Suprapubic skin (tissue), 4 donors: Measurements from ENCODE around the gene NLGN2. TPM values are rescaled to one million over a fixed set of nuclear protein-coding genes. Genes with fewer than 3 reads are reported as not detected.

Experiments
- DNase-seq, 2 donors: peaks; one replicate each; pipeline ENCODE4 v3.0.0-alpha.2; 2019; ENCODE audit warnings: low spot score in 2 of 2
- H3K27ac ChIP-seq: fragments of 200-600 bp; sonication (generic); one replicate; pipeline ENCODE4 v1.5.1; 2019
- H3K27me3 ChIP-seq: fragments of 200-600 bp; sonication (generic); one replicate; pipeline ENCODE4 v1.5.1; 2019
- H3K36me3 ChIP-seq: fragments of 200-600 bp; sonication (generic); one replicate; pipeline ENCODE4 v1.5.1; 2019
- H3K4me1 ChIP-seq: fragments of 200-600 bp; sonication (generic); one replicate; pipeline ENCODE4 v1.5.1; 2019
- H3K4me3 ChIP-seq: fragments of 200-600 bp; sonication (generic); one replicate; pipeline ENCODE4 v1.5.1; 2019; ENCODE audit warnings: mild to moderate bottlenecking
- H3K9me3 ChIP-seq: fragments of 200-600 bp; sonication (generic); one replicate; pipeline ENCODE4 v1.5.1; 2019
- EP300 ChIP-seq: sonication (generic); formaldehyde crosslinking; IDR thresholded peaks from one replicate; pipeline ENCODE4 v1.6.1; 2017; ENCODE audit warnings: antibody characterized with exemption
- POLR2A ChIP-seq, 2 donors: fragments of 450-650 bp; IDR thresholded peaks; one replicate each; pipeline ENCODE4 v1.6.1; 2017; ENCODE audit warnings: antibody characterized with exemption in 2 of 2, mild to moderate bottlenecking in 2 of 2, moderate library complexity in 2 of 2
- POLR2AphosphoS5 ChIP-seq, 3 donors: sonication (generic); formaldehyde crosslinking; IDR thresholded peaks; one replicate each; pipeline ENCODE4 v1.6.1; 2017; ENCODE audit warnings: antibody characterized with exemption in 3 of 3
- WGBS: methylation state at CpG from one replicate; pipeline ENCODE4 v1.1.5; 2018; 5-methylcytosine and 5-hydroxymethylcytosine counted together
- total RNA-seq, 4 donors: library from RNA; depleted of rRNA; stranded (reverse); fragments of >200 nt; gene quantifications; one replicate each; pipeline ENCODE4 v1.1.0, GENCODE V29; 2016
- TF ChIP-seq, protein P1 (sequence below), 2 donors: fragments of 200-600 bp in 1 of 2; fragments of 450-650 bp in 1 of 2; sonication (generic) in 1 of 2; IDR thresholded peaks; one replicate each; pipeline ENCODE4 v1.5.1; 2016 to 2019; ENCODE audit warnings: antibody characterized with exemption in 2 of 2, mild to moderate bottlenecking in 1 of 2, moderate library complexity in 1 of 2

NLGN2 gene
- total RNA-seq, 4 donors from 2014 or later, result 5.9 to 17.9 (median 8.1) TPM

DNA sequence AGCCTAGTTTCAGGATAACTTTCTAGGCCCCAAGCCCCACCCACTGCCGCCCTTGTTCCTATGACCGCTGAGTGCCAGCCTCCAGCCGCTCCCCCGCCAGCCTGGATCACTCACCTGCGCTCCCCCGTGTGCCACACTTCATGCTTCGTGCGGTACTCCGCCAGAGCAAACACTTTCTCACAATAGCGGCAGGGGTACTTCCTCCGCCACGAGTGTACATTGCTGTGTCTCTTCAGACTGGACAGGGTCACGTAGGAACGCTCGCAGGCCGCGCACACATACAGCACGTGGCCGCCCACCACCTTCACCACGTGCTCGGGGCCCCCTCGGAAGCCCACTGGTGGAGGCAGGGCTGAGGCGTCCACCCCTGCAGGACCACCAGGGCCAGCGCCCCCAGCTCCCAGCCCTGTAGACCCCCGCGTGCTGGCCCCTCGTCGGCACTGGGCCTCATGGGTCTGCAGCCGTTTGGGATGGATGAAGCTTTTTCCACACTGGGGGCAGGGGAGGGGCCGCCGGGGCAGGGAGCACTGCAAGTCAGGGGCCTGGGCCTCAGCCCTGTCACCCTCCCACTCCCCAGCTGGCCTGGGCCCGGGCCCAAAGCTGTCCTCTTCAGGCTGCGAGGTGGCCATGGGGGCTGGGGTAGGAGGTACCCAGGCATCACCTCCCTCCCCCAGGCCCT is 58.1 kb downstream of the NLGN2 start:
- H3K9me3 ChIP-seq, result no peaks in the 10 kb centered on the region
- H3K4me3 ChIP-seq, result no peak overlapping the region
- peaks cover 28% of the 10 kb centered on the region for H3K4me1 ChIP-seq
- peak overlapping the region; percentile 25 for H3K27ac ChIP-seq
- H3K36me3 ChIP-seq, result peaks cover 30% of the 10 kb centered on the region
- no peak for DNase-seq
- WGBS, result 95% methylated on average over 16 of the region's 33 CpGs
- H3K27me3 ChIP-seq, result no peaks in the 10 kb centered on the region
- TF ChIP-seq, protein P1, sequence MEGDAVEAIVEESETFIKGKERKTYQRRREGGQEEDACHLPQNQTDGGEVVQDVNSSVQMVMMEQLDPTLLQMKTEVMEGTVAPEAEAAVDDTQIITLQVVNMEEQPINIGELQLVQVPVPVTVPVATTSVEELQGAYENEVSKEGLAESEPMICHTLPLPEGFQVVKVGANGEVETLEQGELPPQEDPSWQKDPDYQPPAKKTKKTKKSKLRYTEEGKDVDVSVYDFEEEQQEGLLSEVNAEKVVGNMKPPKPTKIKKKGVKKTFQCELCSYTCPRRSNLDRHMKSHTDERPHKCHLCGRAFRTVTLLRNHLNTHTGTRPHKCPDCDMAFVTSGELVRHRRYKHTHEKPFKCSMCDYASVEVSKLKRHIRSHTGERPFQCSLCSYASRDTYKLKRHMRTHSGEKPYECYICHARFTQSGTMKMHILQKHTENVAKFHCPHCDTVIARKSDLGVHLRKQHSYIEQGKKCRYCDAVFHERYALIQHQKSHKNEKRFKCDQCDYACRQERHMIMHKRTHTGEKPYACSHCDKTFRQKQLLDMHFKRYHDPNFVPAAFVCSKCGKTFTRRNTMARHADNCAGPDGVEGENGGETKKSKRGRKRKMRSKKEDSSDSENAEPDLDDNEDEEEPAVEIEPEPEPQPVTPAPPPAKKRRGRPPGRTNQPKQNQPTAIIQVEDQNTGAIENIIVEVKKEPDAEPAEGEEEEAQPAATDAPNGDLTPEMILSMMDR (IDR thresholded peaks at IDR 0.05), result no peak
- no peak for TF ChIP-seq POLR2A (IDR thresholded peaks at IDR 0.05)
- TF ChIP-seq POLR2AphosphoS5 (IDR thresholded peaks at IDR 0.05), result no peak
- no peak for TF ChIP-seq EP300

DNA sequence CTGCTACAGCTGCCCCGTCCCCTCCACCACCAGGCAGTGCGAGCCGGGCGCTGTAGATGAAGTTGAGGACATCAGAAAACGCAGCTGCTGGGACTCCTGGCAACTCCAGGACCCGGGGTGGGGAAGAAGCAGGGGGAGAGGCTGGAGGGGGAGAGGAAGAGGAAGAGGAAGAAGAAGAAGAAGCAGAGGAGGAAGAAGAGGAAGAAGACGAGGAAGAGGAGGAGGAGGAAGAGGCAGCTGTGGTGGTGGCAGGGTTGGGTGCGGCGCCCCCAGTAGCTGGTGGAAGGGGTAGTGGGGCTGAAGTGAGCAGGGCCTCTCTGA is 58.6 kb downstream of the NLGN2 start:
- 80% methylated on average over 9 of the region's 9 CpGs for WGBS
- Histone ChIP-seq H3K27me3 (no peaks in the 10 kb centered on the region), H3K27ac (peak overlapping the region; percentile 25), H3K9me3 (no peaks in the 10 kb centered on the region), H3K36me3 (peaks cover 30% of the 10 kb centered on the region), H3K4me1 (peaks cover 28% of the 10 kb centered on the region), H3K4me3 (no peak overlapping the region)
- TF ChIP-seq POLR2AphosphoS5 (IDR thresholded peaks at IDR 0.05) (no peak), POLR2A (IDR thresholded peaks at IDR 0.05) (no peak), EP300 (no peak)
- TF ChIP-seq, protein P1 (IDR thresholded peaks at IDR 0.05), result no peak
- DNase-seq, result no peak

DNA sequence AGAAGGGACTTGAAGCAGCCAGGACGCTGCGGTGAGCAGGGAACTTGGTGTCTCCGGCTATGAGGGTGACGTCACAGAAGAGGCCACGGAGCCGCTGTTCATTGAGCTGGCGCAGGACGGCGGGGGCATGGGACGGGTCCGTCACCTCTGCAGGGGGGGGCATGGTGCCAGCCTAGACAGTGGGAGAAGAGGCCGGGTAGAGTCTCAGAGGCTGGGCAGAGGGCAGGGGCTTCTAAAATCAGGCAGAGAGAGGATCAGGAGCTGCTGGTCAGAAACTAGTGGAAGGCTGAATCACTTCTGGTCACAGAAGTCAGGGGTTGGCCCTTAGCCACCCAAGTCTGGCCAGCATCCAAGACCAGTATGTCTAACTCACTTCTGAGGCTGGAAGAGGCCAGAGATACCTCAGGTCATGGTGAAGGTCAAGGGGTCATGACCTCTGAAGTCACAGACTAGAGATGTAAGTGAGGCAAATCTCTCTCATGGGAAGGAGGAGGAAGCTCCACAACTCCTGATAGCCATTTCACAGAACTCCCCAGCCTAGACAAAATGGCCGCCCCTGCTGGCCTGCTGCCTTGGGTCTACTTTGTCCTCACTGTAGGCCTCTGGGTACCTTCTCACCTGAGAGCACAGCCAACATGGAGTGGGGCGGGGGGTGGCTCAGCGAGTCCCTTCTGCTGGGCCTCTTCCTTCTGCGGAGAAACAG is 59.1 kb downstream of the NLGN2 start:
- Histone ChIP-seq H3K27ac (peak overlapping the region; percentile 25), H3K36me3 (peaks cover 30% of the 10 kb centered on the region), H3K4me3 (no peak overlapping the region), H3K27me3 (no peaks in the 10 kb centered on the region), H3K9me3 (no peaks in the 10 kb centered on the region), H3K4me1 (peaks cover 29% of the 10 kb centered on the region)
- TF ChIP-seq, protein P1 (IDR thresholded peaks at IDR 0.05), result no peak
- TF ChIP-seq EP300, result no peak
- no peak for TF ChIP-seq POLR2AphosphoS5 (IDR thresholded peaks at IDR 0.05)
- no peak for TF ChIP-seq POLR2A (IDR thresholded peaks at IDR 0.05)
- WGBS, result 73% methylated on average over 16 of the region's 16 CpGs
- no peak for DNase-seq

DNA sequence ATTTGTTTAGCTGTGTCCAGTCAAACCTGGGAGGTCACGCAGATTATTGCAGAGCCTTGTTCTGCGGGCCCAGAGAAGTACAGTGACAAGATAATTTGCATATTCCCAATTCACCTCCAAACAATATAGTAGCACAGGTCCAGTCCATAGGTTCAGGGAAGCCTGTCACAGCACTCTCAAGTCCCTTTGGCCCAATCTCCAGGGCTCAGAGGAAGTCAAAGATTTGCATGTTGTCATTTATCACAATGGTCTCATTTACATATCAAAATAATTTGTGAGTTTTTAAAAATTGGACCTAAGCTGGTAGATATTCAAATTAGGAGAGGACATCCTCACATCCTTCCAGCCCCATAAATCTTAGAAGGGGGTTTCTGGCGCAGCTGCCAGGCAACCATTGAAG is 59.9 kb downstream of the NLGN2 start:
- no peak for TF ChIP-seq EP300
- TF ChIP-seq, protein P1 (IDR thresholded peaks at IDR 0.05), result no peak
- no peak for TF ChIP-seq POLR2AphosphoS5 (IDR thresholded peaks at IDR 0.05)
- no peak for TF ChIP-seq POLR2A (IDR thresholded peaks at IDR 0.05)
- H3K9me3 ChIP-seq, result no peaks in the 10 kb centered on the region
- H3K27me3 ChIP-seq, result no peaks in the 10 kb centered on the region
- H3K4me1 ChIP-seq, result peaks cover 29% of the 10 kb centered on the region
- H3K4me3 ChIP-seq, result no peak overlapping the region
- H3K27ac ChIP-seq, result peak overlapping the region; percentile 25
- H3K36me3 ChIP-seq, result peaks cover 28% of the 10 kb centered on the region
- 74% methylated on average over 3 of the region's 3 CpGs for WGBS
- no peak for DNase-seq

DNA sequence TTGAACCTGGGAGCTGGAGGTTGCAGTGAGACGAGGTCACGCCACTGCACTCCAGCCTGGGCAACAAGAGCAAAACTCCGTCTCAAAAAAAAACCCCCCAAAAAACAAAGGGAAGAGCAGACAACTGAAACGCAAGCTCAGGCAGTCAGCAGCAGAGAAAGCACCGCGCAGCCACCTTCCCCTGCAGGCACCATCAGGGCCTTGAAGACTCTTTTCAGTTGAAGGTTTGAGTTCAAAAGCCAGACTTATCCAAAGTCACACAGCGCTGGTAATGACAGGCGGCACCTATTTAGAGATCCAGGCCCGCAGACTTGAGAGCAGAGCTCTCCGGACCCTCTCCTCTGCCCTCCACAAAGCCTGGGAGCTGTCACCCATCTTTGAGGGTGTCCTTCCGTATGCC is 60.6 kb downstream of the NLGN2 start:
- Histone ChIP-seq H3K36me3 (peaks cover 20% of the 10 kb centered on the region), H3K4me1 (peaks cover 29% of the 10 kb centered on the region), H3K27me3 (no peaks in the 10 kb centered on the region), H3K27ac (no peak overlapping the region), H3K4me3 (no peak overlapping the region), H3K9me3 (no peaks in the 10 kb centered on the region)
- TF ChIP-seq, protein P1 (IDR thresholded peaks at IDR 0.05), result no peak
- TF ChIP-seq EP300 (no peak), POLR2AphosphoS5 (IDR thresholded peaks at IDR 0.05) (no peak), POLR2A (IDR thresholded peaks at IDR 0.05) (no peak)
- no peak for DNase-seq
- 94% methylated on average over 11 of the region's 11 CpGs for WGBS
